Measurements from ENCODE around the gene KDM4C. TPM values are rescaled to one million over a fixed set of nuclear protein-coding genes. Genes with fewer than 3 reads are reported as not detected.
A peak's percentile ranks its signal among the peaks of the same experiment; 100 is the strongest.
"Not testable (repeated sequence)": the region's sequence is repeated elsewhere in the genome, so short reads cannot be mapped to it uniquely, and the experiment has no call there.

KDM4C gene
- polyA plus RNA-seq, 2 of the 4 experiments (the other 2 are of a cell fraction) = 9.6 to 15.6 TPM

GRCh38 chr9:6805532-6805931 is 47.8 kb downstream of the KDM4C start:
- ChIA-PET POLR2A (no interaction called here), CTCF (interaction anchor here (1.5 kb wide), 1 partner anchor 22 kb away, joined by 5 read pairs; no protein-coding TSS in a partner anchor)
- no peak overlapping the region for H3K4me2 ChIP-seq
- no peaks in the 10 kb centered on the region for H3K9me3 ChIP-seq
- no peak overlapping the region for H3K27ac ChIP-seq
- TF ChIP-seq CEBPB (IDR thresholded peaks at IDR 0.05) (no peak), CHD4 (IDR thresholded peaks at IDR 0.05; ENCODE audit: borderline replicate concordance) (no peak), E2F6 (IDR thresholded peaks at IDR 0.05; ENCODE audit: borderline replicate concordance, low read depth) (no peak), POLR2A (IDR thresholded peaks at IDR 0.05; ENCODE audit: low read length) (no peak), KDM5A (IDR thresholded peaks at IDR 0.05) (no peak), ESRRA (IDR thresholded peaks at IDR 0.05; ENCODE audit: borderline replicate concordance, low read length) (no peak), ZNF302 (CRISPR knock-in tag; IDR thresholded peaks at IDR 0.05) (no peak), RFX5 (IDR thresholded peaks at IDR 0.05) (no peak), ZC3H11A (IDR thresholded peaks at IDR 0.05) (no peak), RCOR1 (IDR thresholded peaks at IDR 0.05; ENCODE audit: low read depth, low read length) (no peak), JUNB (IDR thresholded peaks at IDR 0.05) (no peak), HEYL (CRISPR knock-in tag; IDR thresholded peaks at IDR 0.05) (no peak), POLR2AphosphoS2 (conservative IDR thresholded peaks at IDR 0.05; ENCODE audit: low read length) (no peak), HOXB5 (CRISPR knock-in tag; IDR thresholded peaks at IDR 0.05) (no peak), CBX8 (IDR thresholded peaks at IDR 0.05) (no peak), RAD21 (conservative IDR thresholded peaks at IDR 0.05 in 1 of 2, IDR thresholded peaks at IDR 0.05 in 1 of 2) (no peak), NR3C1 (IDR thresholded peaks at IDR 0.05) (no peak), RARB (CRISPR knock-in tag; IDR thresholded peaks at IDR 0.05) (no peak), BHLHE40 (IDR thresholded peaks at IDR 0.05; ENCODE audit: low read depth, low read length) (no peak)
- TF ChIP-seq, protein P1, sequence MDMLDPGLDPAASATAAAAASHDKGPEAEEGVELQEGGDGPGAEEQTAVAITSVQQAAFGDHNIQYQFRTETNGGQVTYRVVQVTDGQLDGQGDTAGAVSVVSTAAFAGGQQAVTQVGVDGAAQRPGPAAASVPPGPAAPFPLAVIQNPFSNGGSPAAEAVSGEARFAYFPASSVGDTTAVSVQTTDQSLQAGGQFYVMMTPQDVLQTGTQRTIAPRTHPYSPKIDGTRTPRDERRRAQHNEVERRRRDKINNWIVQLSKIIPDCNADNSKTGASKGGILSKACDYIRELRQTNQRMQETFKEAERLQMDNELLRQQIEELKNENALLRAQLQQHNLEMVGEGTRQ (IDR thresholded peaks at IDR 0.05) = no peak
- 86% methylated on average over 1 of the region's 1 CpG for WGBS (ENCODE audit: missing lambda C conversion rate)
- no peak for FAIRE-seq
- DNase-seq (ENCODE audit: low read depth in 1 of 2, low spot score in 1 of 2) = peak in 1 of 2 experiments; percentile 5
- no peak overlapping the region for H3K4me3 ChIP-seq
- no peaks in the 10 kb centered on the region for H3K4me1 ChIP-seq
- ATAC-seq = no peak

GRCh38 chr9:6806318-6806717 is 48.5 kb downstream of the KDM4C start:
- TF ChIP-seq ZC3H11A (IDR thresholded peaks at IDR 0.05) = peak; percentile 95
- CTCF ChIA-PET = interaction anchor here (1.5 kb wide), 1 partner anchor 21 kb away, joined by 5 read pairs; no protein-coding TSS in a partner anchor
- H3K9me3 ChIP-seq; ATAC-seq; POLR2A ChIA-PET; DNase-seq (ENCODE audit: low read depth in 1 of 2, low spot score in 1 of 2); H3K4me3 ChIP-seq; H3K27ac ChIP-seq; H3K4me1 ChIP-seq; H3K4me2 ChIP-seq; FAIRE-seq: not testable (repeated sequence)
- WGBS (ENCODE audit: missing lambda C conversion rate) = 95% methylated on average over 6 of the region's 6 CpGs

- H3K27ac ChIP-seq; ATAC-seq; H3K4me2 ChIP-seq; DNase-seq (ENCODE audit: low read depth in 1 of 2, low spot score in 1 of 2); CTCF ChIA-PET; FAIRE-seq; POLR2A ChIA-PET; H3K4me1 ChIP-seq; H3K4me3 ChIP-seq; H3K9me3 ChIP-seq: not testable (repeated sequence)
- no CpG with 5 or more reads among the region's 30 CpGs for WGBS (ENCODE audit: missing lambda C conversion rate)
Measured at GRCh38 chr9:6807669-6808068, 49.9 kb downstream of the KDM4C start.

GRCh38 chr9:6811436-6811835 is 53.7 kb downstream of the KDM4C start:
- no peak overlapping the region for H3K4me2 ChIP-seq
- POLR2A ChIA-PET = no interaction called here
- 89% methylated on average over 4 of the region's 4 CpGs for WGBS (ENCODE audit: missing lambda C conversion rate)
- ATAC-seq (no peak), DNase-seq (ENCODE audit: low read depth in 1 of 2, low spot score in 1 of 2) (no peak), FAIRE-seq (no peak)
- H3K4me3 ChIP-seq = no peak overlapping the region
- CTCF ChIA-PET = interaction anchor here (2.0 kb wide), 1 partner anchor 16 kb away, joined by 7 read pairs; no protein-coding TSS in a partner anchor
- no peaks in the 10 kb centered on the region for H3K9me3 ChIP-seq
- no peaks in the 10 kb centered on the region for H3K4me1 ChIP-seq
- H3K27ac ChIP-seq = no peak overlapping the region
- TF ChIP-seq PHF8 (IDR thresholded peaks at IDR 0.05; ENCODE audit: borderline replicate concordance, low read depth) = no peak
- no peak for TF ChIP-seq ZSCAN20 (CRISPR knock-in tag; IDR thresholded peaks at IDR 0.05)
- no peak for TF ChIP-seq KDM5A (IDR thresholded peaks at IDR 0.05)
- no peak for TF ChIP-seq BCL3 (IDR thresholded peaks at IDR 0.05)
- no peak for TF ChIP-seq CBX2 (IDR thresholded peaks at IDR 0.05; ENCODE audit: borderline replicate concordance, low read depth)
- TF ChIP-seq ESRRA (IDR thresholded peaks at IDR 0.05; ENCODE audit: borderline replicate concordance, low read length) = no peak
- TF ChIP-seq, protein P2, sequence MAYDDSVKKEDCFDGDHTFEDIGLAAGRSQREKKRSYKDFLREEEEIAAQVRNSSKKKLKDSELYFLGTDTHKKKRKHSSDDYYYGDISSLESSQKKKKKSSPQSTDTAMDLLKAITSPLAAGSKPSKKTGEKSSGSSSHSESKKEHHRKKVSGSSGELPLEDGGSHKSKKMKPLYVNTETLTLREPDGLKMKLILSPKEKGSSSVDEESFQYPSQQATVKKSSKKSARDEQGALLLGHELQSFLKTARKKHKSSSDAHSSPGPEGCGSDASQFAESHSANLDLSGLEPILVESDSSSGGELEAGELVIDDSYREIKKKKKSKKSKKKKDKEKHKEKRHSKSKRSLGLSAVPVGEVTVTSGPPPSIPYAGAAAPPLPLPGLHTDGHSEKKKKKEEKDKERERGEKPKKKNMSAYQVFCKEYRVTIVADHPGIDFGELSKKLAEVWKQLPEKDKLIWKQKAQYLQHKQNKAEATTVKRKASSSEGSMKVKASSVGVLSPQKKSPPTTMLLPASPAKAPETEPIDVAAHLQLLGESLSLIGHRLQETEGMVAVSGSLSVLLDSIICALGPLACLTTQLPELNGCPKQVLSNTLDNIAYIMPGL (CRISPR knock-in tag; IDR thresholded peaks at IDR 0.05; ENCODE audit: borderline replicate concordance) = no peak
- no peak for TF ChIP-seq HOXB5 (CRISPR knock-in tag; IDR thresholded peaks at IDR 0.05)
- TF ChIP-seq FOSL2 (IDR thresholded peaks at IDR 0.05) = no peak
- no peak for TF ChIP-seq FOSL2 (CRISPR knock-in tag; IDR thresholded peaks at IDR 0.05)

Data from A549 (cell line).